HepG2 (cell line): ENCODE results near the gene SLC24A4. TPM values are rescaled to one million over a fixed set of nuclear protein-coding genes. Genes with fewer than 3 reads are reported as not detected.
A peak's percentile ranks its signal among the peaks of the same experiment; 100 is the strongest.

Experiments
- ARNT2 ChIP-seq: sonication (generic); formaldehyde crosslinking; IDR thresholded peaks from 2 replicates; pipeline ENCODE4 v1.8.0; 2022; ENCODE audit warnings: mild to moderate bottlenecking, low read depth, missing genetic modification reagents, moderate library complexity
- BATF2 ChIP-seq: sonication (generic); formaldehyde crosslinking; IDR thresholded peaks from 2 replicates; pipeline ENCODE4 v1.8.0; 2022; ENCODE audit warnings: mild to moderate bottlenecking, missing genetic modification reagents, moderate library complexity
- BRD4 ChIP-seq: sonication (generic); formaldehyde crosslinking; IDR thresholded peaks from 2 replicates; pipeline ENCODE4 v1.4.0; 2020; ENCODE audit warnings: missing genetic modification reagents
- CTCF ChIP-seq: sonication (generic); formaldehyde crosslinking; IDR thresholded peaks from 2 replicates; pipeline ENCODE4 v1.5.0; 2020; ENCODE audit warnings: mild to moderate bottlenecking, missing genetic modification reagents, moderate library complexity
- HDAC1 ChIP-seq: sonication (generic); formaldehyde crosslinking; IDR thresholded peaks from 2 replicates; pipeline ENCODE4 v1.5.1; 2020; ENCODE audit warnings: mild to moderate bottlenecking, missing genetic modification reagents
- MTF1 ChIP-seq: sonication (generic); formaldehyde crosslinking; IDR thresholded peaks from 2 replicates; pipeline ENCODE4 v1.5.0; 2020; ENCODE audit warnings: missing genetic modification reagents
- MTF2 ChIP-seq: sonication (generic); formaldehyde crosslinking; IDR thresholded peaks from 2 replicates; pipeline ENCODE4 v1.5.0; 2020; ENCODE audit warnings: missing genetic modification reagents, borderline replicate concordance
- MYNN ChIP-seq: sonication (generic); formaldehyde crosslinking; IDR thresholded peaks from 2 replicates; pipeline ENCODE4 v1.4.0; 2020; ENCODE audit warnings: mild to moderate bottlenecking, low read depth, missing genetic modification reagents
- NONO ChIP-seq, 2 experiments: fragments of 450-650 bp in 1 of 2; sonication (generic) in 1 of 2; formaldehyde crosslinking in 1 of 2; IDR thresholded peaks in 1 of 2; conservative IDR thresholded peaks in 1 of 2; 2 replicates each; pipeline versions ENCODE4 v1.6.1 to v1.8.0; 2017 to 2022; ENCODE audit warnings: mild to moderate bottlenecking in 1 of 2, missing genetic modification reagents in 1 of 2, moderate library complexity in 1 of 2
- POGK ChIP-seq: sonication (generic); formaldehyde crosslinking; conservative IDR thresholded peaks from 2 replicates; pipeline ENCODE4 v1.8.0; 2022; ENCODE audit warnings: mild to moderate bottlenecking, moderate library complexity, missing genetic modification reagents
- REPIN1 ChIP-seq: sonication (generic); formaldehyde crosslinking; IDR thresholded peaks from 2 replicates; pipeline ENCODE4 v1.8.0; 2022; ENCODE audit warnings: missing genetic modification reagents, low read depth, mild to moderate bottlenecking, borderline replicate concordance
- RXRA ChIP-seq: sonication (generic); formaldehyde crosslinking; IDR thresholded peaks from 2 replicates; pipeline ENCODE4 v1.5.1; 2020; ENCODE audit warnings: missing genetic modification reagents
- SALL1 ChIP-seq: sonication (generic); formaldehyde crosslinking; IDR thresholded peaks from 2 replicates; pipeline ENCODE4 v1.8.0; 2022; ENCODE audit warnings: mild to moderate bottlenecking, missing genetic modification reagents
- SKI ChIP-seq: fragments of 450-650 bp; IDR thresholded peaks from one replicate; pipeline ENCODE4 v1.6.1; 2018; ENCODE audit warnings: mild to moderate bottlenecking; ENCODE audit not compliant: partially characterized antibody
- ZFP36L1 ChIP-seq: sonication (generic); formaldehyde crosslinking; IDR thresholded peaks from 2 replicates; pipeline ENCODE4 v1.8.0; 2022; ENCODE audit warnings: mild to moderate bottlenecking, missing genetic modification reagents, moderate library complexity
- ZNF10 ChIP-seq: sonication (generic); formaldehyde crosslinking; IDR thresholded peaks from 2 replicates; pipeline ENCODE4 v1.4.0; 2020; ENCODE audit warnings: mild to moderate bottlenecking, low read depth, missing genetic modification reagents, borderline replicate concordance
- ZNF562 ChIP-seq: sonication (generic); formaldehyde crosslinking; IDR thresholded peaks from 2 replicates; pipeline ENCODE4 v1.8.0; 2022; ENCODE audit warnings: missing genetic modification reagents, borderline replicate concordance
- ZNF567 ChIP-seq: sonication (generic); formaldehyde crosslinking; IDR thresholded peaks from 2 replicates; pipeline ENCODE4 v1.8.1; 2023; ENCODE audit warnings: mild to moderate bottlenecking, missing genetic modification reagents, borderline replicate concordance
- ZNF691 ChIP-seq: sonication (generic); formaldehyde crosslinking; IDR thresholded peaks from 2 replicates; pipeline ENCODE4 v1.4.0; 2020; ENCODE audit warnings: missing genetic modification reagents, low read depth, mild to moderate bottlenecking, borderline replicate concordance
- ZNF740 ChIP-seq: sonication (generic); formaldehyde crosslinking; IDR thresholded peaks from 2 replicates; pipeline ENCODE4 v1.4.0; 2020; ENCODE audit warnings: missing genetic modification reagents
- ZNF790 ChIP-seq: sonication (generic); formaldehyde crosslinking; IDR thresholded peaks from 2 replicates; pipeline ENCODE4 v1.8.0; 2022; ENCODE audit warnings: missing genetic modification reagents, mild to moderate bottlenecking, borderline replicate concordance
- polyA plus RNA-seq, 8 experiments: library from polyadenylated mRNA; depleted of rRNA in 3 of 8; stranded (reverse) in 7 of 8; unstranded in 1 of 8; fragments of >200 nt; fragmentation: Illumina TruSeq in 4 of 8; extraction: Trizol in 4 of 8; gene quantifications; 2 replicates each; pipeline versions ENCODE4 v1.2.1 to v1.2.3, GENCODE V29; 2011 to 2016; ENCODE audit warnings: low read depth in 4 of 8, missing spikeins in 1 of 8, mixed read lengths in 1 of 8; ENCODE audit not compliant: insufficient read depth in 1 of 8
- total RNA-seq, 5 experiments: library from RNA; depleted of rRNA; stranded (reverse); fragments of >200 nt; fragmentation: Illumina TruSeq; extraction: Trizol; gene quantifications; 2 replicates each; pipeline ENCODE4 v1.2.3, GENCODE V29; 2016; ENCODE audit warnings: low read depth in 1 of 5

The SLC24A4 gene
- total and polyA plus RNA-seq, 2 of the 13 experiments (the other 11 are each of a cell fraction or from before 2014, with no cell fraction given): not detected

GRCh38 chr14:92513966-92514843, 191.2 kb downstream of the SLC24A4 start (continued):
- TF ChIP-seq BATF2: peak; percentile 77; the same call in 1 of the 2 replicates
- peak; percentile 88 for TF ChIP-seq MTF2 (CRISPR knock-in tag)
- TF ChIP-seq MTF1: no peak
- 0 out of 2 replicates have a peak, but pooled peaks have one; percentile 24 for TF ChIP-seq CTCF (CRISPR knock-in tag)
- TF ChIP-seq ZNF10 (CRISPR knock-in tag): no peak
- 0 out of 2 replicates have a peak, but pooled peaks have one; percentile 40 for TF ChIP-seq ARNT2 (CRISPR knock-in tag)
- TF ChIP-seq BRD4: peak; percentile 82; the same call in 1 of the 2 replicates
- peak; percentile 78; the same call in 1 of the 2 replicates for TF ChIP-seq ZNF691 (CRISPR knock-in tag)
- peak; percentile 61; the same call in 1 of the 2 replicates for TF ChIP-seq ZNF740 (CRISPR knock-in tag)
- peak; percentile 82; the same call in 1 of the 2 replicates for TF ChIP-seq ZNF567 (CRISPR knock-in tag)
- peak; percentile 69 for TF ChIP-seq RXRA (CRISPR knock-in tag)
- 0 out of 2 replicates have a peak, but pooled peaks have one; percentile 65 for TF ChIP-seq REPIN1 (CRISPR knock-in tag)
- peak; percentile 90 for TF ChIP-seq ZFP36L1 (CRISPR knock-in tag)
- no peak for TF ChIP-seq ZNF562
- TF ChIP-seq SKI: peak; percentile 79
- no peak for TF ChIP-seq POGK
- TF ChIP-seq MYNN: no peak
- peak; percentile 78 for TF ChIP-seq SALL1
- no peak for TF ChIP-seq ZNF790 (CRISPR knock-in tag)
- no peak for TF ChIP-seq NONO (IDR thresholded peaks at IDR 0.05)
- peak; percentile 79 for TF ChIP-seq NONO (CRISPR knock-in tag; conservative IDR thresholded peaks at IDR 0.05)
- TF ChIP-seq HDAC1: peak; percentile 87
